Body of pancreas (tissue), 4 donors: ENCODE measurements around the gene CSGALNACT2. TPM values are rescaled to one million over a fixed set of nuclear protein-coding genes. Genes with fewer than 3 reads are reported as not detected.
A peak's percentile ranks its signal among the peaks of the same experiment; 100 is the strongest.

ENCODE experiments used
- ATAC-seq: fragments of 150-250 bp; one replicate; pipeline ENCODE4 v1.9.1; 2016
- DNase-seq, 4 donors: peaks; one replicate each; pipeline ENCODE4 v3.0.0-alpha.2; 2019
- H3K27ac ChIP-seq, 4 donors: fragments of 200-600 bp; sonication (generic); 1 replicate in 3 of 4; 2 replicates in 1 of 4; pipeline versions ENCODE4 v1.5.1 to v1.6.1; 2016 to 2019; ENCODE audit warnings: mild to moderate bottlenecking in 1 of 4, mixed read lengths in 1 of 4, moderate library complexity in 1 of 4
- H3K27me3 ChIP-seq, 2 donors: fragments of 200-600 bp; sonication (generic); one replicate each; pipeline ENCODE4 v1.6.0; 2016; ENCODE audit warnings: mild to moderate bottlenecking in 1 of 2
- H3K36me3 ChIP-seq, 2 donors: fragments of 200-600 bp; sonication (generic); replicated peaks in 1 of 2; 2 replicates each; pipeline ENCODE4 v1.5.1; 2016; ENCODE audit warnings: low read depth in 2 of 2; ENCODE audit not compliant: insufficient read depth in 1 of 2
- H3K4me1 ChIP-seq: fragments of 200-600 bp; sonication (generic); one replicate; pipeline ENCODE4 v1.6.0; 2016
- H3K4me3 ChIP-seq, 2 donors: fragments of 200-600 bp; sonication (generic); 1 replicate in 1 of 2; 2 replicates in 1 of 2; pipeline ENCODE4 v1.5.1; 2016 to 2019
- H3K9me3 ChIP-seq, 3 donors: fragments of 200-600 bp; sonication (generic); 1 replicate in 2 of 3; 2 replicates in 1 of 3; pipeline ENCODE4 v1.5.1; 2016
- POLR2A ChIP-seq, 3 donors: fragments of 450-650 bp; IDR thresholded peaks; one replicate each; pipeline ENCODE4 v1.6.1; 2016; ENCODE audit warnings: antibody characterized with exemption in 3 of 3, mild to moderate bottlenecking in 2 of 3
- WGBS, 2 donors: methylation state at CpG; one replicate each; pipeline ENCODE4 v1.1.5; 2017; 5-methylcytosine and 5-hydroxymethylcytosine counted together
- intact Hi-C: fragments of 100-400 bp; cut with DNase I; formaldehyde crosslinking; loops from one replicate; pipeline ENCODE4 v1.15.1; 2023
- total RNA-seq, 2 donors: library from RNA; depleted of rRNA; stranded (reverse); fragments of >200 nt; gene quantifications; one replicate each; pipeline ENCODE4 v1.1.0, GENCODE V29; 2016
- TF ChIP-seq, protein P1 (sequence below), 7 experiments: fragments of 450-650 bp in 4 of 7; fragments of 200-600 bp in 3 of 7; sonication (generic) in 3 of 7; IDR thresholded peaks; one replicate each; pipeline ENCODE4 v1.5.1; 2016 to 2019; ENCODE audit warnings: antibody characterized with exemption in 7 of 7

The CSGALNACT2 gene
- total RNA-seq, 2 donors from 2014 or later = 6.9 to 9.6 TPM

DNA sequence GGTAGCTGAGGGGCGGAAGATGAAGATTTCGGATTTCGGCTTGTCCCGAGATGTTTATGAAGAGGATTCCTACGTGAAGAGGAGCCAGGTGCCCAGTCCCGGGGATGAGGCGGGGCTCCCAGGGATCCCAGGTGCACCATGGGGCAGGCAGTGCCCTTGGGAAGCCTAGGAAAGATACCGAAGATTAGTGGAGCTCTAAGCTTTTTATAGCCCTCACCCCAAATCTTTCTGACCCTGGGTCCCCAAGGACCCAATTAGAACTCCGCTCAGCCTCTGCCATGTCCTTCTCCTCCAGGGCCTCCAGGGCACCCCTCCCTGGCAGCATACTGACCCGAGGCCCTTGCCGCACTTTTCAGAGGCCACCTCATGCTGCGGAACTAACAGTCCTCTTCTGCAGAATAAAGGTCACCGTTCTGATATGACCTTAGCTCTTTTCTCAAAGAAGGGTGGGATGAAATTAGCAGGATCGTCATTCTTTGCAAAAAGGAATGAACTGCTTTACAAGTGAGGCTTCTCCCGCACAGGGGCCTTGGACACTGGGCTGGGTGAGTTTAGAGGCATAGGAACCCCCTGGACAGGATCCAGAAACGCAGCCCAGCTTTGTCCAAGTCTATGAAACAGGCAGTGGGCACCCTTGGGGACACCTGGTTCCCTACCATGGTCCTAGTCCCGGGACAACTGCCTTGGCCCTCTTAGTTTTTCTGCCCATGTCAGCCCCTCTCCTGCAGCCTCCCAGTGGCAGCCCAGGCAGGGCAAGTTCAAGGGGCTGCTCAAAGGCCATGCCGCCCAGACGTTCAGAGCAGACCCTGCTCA lies 17.9 kb upstream of the CSGALNACT2 start:
- no peaks in the 10 kb centered on the region for H3K4me1 ChIP-seq
- no peak for ATAC-seq
- DNase-seq = no peak
- intact Hi-C loops = no loop called here
- WGBS, 2 donors = 78 to 80% methylated on average over 19 of the region's 19 CpGs
- no peaks in the 10 kb centered on the region for H3K36me3 ChIP-seq
- H3K9me3 ChIP-seq = no peaks in the 10 kb centered on the region
- H3K27ac ChIP-seq = no peak overlapping the region
- H3K27me3 ChIP-seq = no peaks in the 10 kb centered on the region
- TF ChIP-seq POLR2A (IDR thresholded peaks at IDR 0.05) = no peak
- TF ChIP-seq, protein P1, sequence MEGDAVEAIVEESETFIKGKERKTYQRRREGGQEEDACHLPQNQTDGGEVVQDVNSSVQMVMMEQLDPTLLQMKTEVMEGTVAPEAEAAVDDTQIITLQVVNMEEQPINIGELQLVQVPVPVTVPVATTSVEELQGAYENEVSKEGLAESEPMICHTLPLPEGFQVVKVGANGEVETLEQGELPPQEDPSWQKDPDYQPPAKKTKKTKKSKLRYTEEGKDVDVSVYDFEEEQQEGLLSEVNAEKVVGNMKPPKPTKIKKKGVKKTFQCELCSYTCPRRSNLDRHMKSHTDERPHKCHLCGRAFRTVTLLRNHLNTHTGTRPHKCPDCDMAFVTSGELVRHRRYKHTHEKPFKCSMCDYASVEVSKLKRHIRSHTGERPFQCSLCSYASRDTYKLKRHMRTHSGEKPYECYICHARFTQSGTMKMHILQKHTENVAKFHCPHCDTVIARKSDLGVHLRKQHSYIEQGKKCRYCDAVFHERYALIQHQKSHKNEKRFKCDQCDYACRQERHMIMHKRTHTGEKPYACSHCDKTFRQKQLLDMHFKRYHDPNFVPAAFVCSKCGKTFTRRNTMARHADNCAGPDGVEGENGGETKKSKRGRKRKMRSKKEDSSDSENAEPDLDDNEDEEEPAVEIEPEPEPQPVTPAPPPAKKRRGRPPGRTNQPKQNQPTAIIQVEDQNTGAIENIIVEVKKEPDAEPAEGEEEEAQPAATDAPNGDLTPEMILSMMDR (IDR thresholded peaks at IDR 0.05) = no peak
- no peak overlapping the region for H3K4me3 ChIP-seq

DNA sequence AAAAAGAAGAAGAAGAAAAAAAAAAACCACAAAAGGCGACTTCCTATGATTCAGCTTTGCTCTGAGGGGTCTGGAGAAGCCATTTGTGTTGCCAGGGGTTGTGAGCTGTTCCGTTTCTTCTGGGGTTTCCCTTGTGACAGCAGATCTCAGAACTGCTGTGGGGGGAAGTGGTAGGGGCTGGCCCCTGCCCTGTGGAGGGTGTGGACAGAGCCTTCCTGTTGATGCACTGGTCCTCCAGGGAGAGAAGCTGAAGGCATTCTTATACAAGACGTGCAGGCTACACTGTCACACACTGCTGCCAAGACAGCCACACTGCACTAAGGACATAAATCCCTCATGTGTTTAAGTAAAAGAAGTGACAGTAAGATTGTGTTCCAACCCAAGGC lies 17.3 kb upstream of the CSGALNACT2 start:
- DNase-seq = peak in 1 of 4 donors; percentile 63

DNA sequence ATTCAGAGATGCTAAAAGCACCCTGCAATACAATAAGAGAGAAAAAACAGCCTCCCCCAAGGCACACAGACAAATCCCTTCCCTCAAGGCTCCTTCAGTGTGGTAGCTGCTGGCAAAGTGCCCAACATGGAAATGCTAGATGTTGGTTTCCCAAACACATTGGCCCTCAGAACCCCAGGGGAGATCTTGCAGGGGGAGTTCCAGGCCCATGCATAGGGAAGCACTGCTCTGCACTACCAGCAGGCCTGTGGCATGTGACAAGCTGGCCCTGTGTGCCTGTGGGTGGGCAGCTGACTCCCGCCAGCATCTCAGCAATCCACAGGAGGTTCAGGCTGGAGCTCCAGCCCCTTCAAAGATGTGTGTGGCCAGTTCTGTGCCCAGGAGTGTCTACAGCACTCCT lies 16.8 kb upstream of the CSGALNACT2 start:
- Histone ChIP-seq H3K27me3 (no peaks in the 10 kb centered on the region), H3K4me3 (no peak overlapping the region), H3K36me3 (no peaks in the 10 kb centered on the region), H3K27ac (peak overlapping the region in 1 of 4 donors; percentile 0), H3K4me1 (no peaks in the 10 kb centered on the region), H3K9me3 (no peaks in the 10 kb centered on the region)
- WGBS, 2 donors = 63 to 100% methylated on average over 1 of the region's 1 CpG
- intact Hi-C loops = no loop called here
- ATAC-seq = no peak
- DNase-seq = peak in 1 of 4 donors; percentile 46
- no peak for TF ChIP-seq POLR2A (IDR thresholded peaks at IDR 0.05)
- TF ChIP-seq, protein P1 (IDR thresholded peaks at IDR 0.05) = no peak

More for the DNA sequence above, 17.3 kb upstream of the CSGALNACT2 start:
- Histone ChIP-seq H3K27me3 (no peaks in the 10 kb centered on the region), H3K4me1 (no peaks in the 10 kb centered on the region), H3K4me3 (no peak overlapping the region), H3K9me3 (no peaks in the 10 kb centered on the region), H3K27ac (peak overlapping the region in 1 of 4 donors; percentile 0), H3K36me3 (no peaks in the 10 kb centered on the region)
- 61 to 68% methylated on average over 3 of the region's 3 CpGs for whole genome bisulfite sequencing, 2 donors
- intact Hi-C loops = no loop called here
- ATAC-seq = no peak
- no peak for TF ChIP-seq POLR2A (IDR thresholded peaks at IDR 0.05)
- TF ChIP-seq, protein P1 (IDR thresholded peaks at IDR 0.05) = no peak

DNA sequence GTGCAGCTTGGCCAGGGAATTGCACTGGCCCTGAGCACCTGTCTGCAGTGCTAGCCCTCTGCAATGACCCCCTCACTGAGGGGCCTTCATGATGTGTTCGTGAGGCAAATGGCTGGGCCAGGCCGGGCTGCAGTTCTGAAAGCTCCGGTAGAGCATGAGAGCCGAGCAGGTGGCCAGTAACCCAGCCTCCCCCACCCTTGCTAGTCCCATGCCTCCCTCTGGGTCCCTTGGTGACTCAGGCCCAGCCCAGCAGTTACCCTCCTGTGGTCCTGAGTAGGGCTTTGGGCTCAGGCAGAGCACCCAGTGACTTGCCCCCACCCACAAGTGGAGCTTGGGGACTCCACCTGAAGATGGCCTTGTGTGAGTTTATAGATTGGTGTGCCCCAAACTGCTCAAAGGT lies 16.1 kb upstream of the CSGALNACT2 start:
- H3K36me3 ChIP-seq = no peaks in the 10 kb centered on the region
- H3K4me3 ChIP-seq = no peak overlapping the region
- intact Hi-C loops = no loop called here
- H3K27ac ChIP-seq = no peak overlapping the region
- no peaks in the 10 kb centered on the region for H3K27me3 ChIP-seq
- H3K9me3 ChIP-seq = no peaks in the 10 kb centered on the region
- WGBS, 2 donors = 72% methylated on average over 4 of the region's 4 CpGs; no CpG with 5 or more reads in 1 of the 2 donors
- TF ChIP-seq, protein P1 (IDR thresholded peaks at IDR 0.05) = no peak
- TF ChIP-seq POLR2A (IDR thresholded peaks at IDR 0.05) = no peak
- ATAC-seq (no peak), DNase-seq (peak in 1 of 4 donors; percentile 4)
- H3K4me1 ChIP-seq = no peaks in the 10 kb centered on the region

DNA sequence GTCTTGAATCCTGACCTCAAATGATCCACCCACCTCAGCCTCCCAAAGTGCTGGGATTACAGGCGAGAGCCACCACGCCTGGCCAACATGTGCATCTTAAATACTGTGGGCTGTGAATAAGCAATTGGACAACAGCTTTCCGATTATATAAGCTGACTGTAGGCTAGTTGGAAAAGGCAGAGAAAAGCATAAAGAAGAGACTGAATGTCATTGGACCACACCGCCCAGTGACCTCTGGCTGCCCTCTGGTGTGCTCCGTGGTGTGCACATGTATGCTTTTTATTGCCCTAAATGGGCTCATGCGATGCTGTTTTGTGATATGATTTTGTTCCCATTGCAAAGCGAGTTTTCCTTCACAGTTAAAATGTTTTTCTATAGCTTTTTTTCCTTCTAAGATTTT lies 15.4 kb upstream of the CSGALNACT2 start:
- ATAC-seq (no peak), DNase-seq (no peak)
- Histone ChIP-seq H3K27ac (no peak overlapping the region), H3K27me3 (no peaks in the 10 kb centered on the region), H3K4me3 (no peak overlapping the region), H3K9me3 (no peaks in the 10 kb centered on the region), H3K4me1 (no peaks in the 10 kb centered on the region), H3K36me3 (no peaks in the 10 kb centered on the region)
- no peak for TF ChIP-seq POLR2A (IDR thresholded peaks at IDR 0.05)
- TF ChIP-seq, protein P1 (IDR thresholded peaks at IDR 0.05) = no peak
- intact Hi-C loops = no loop called here
- 92 to 93% methylated on average over 7 of the region's 7 CpGs for WGBS, 2 donors
